PC-3 (cell line): Measurements from ENCODE around the gene CYCS.

ENCODE experiments used
- CTCF ChIP-seq: fragments of 300-600 bp; sonication (generic); conservative IDR thresholded peaks from 2 replicates; pipeline ENCODE4 v1.5.1; 2017; ENCODE audit warnings: antibody characterized with exemption, low read depth, mild to moderate bottlenecking, low read length
- EZH2 ChIP-seq: fragments of 300-600 bp; sonication (generic); IDR thresholded peaks from one replicate; pipeline ENCODE4 v1.6.1; 2017; ENCODE audit warnings: antibody characterized with exemption, mild to moderate bottlenecking, low read length; ENCODE audit not compliant: unreplicated experiment
- EZH2phosphoT487 ChIP-seq: fragments of 300-600 bp; sonication (generic); IDR thresholded peaks from 2 replicates; pipeline ENCODE4 v1.6.1; 2018; ENCODE audit warnings: mild to moderate bottlenecking, antibody characterized with exemption, low read length, borderline replicate concordance

- no peak for TF ChIP-seq CTCF
- no peak for TF ChIP-seq EZH2
- no peak for TF ChIP-seq EZH2phosphoT487
These were observed 49.6 kb downstream of the CYCS start for GRCh38 chr7:25075459-25075858.
